ENCODE data around the gene HPS3.
"Not testable (repeated sequence)": the region's sequence is repeated elsewhere in the genome, so short reads cannot be mapped to it uniquely, and the experiment has no call there.

HPS3 gene

GRCh38 chr3:149129326-149130205 is at the start of gene HPS3:
TSS of gene HPS3 (plus strand) at chr3:149129638. CDS start at chr3:149129724, 86 bp downstream.
- peak; percentile 16 for DNase-seq

GRCh38 chr3:149080011-149080698 is 49.3 kb upstream of the HPS3 start:
- no peak for DNase-seq

- DNase-seq, result no peak
Measured at GRCh38 chr3:149080699-149081091, 48.7 kb upstream of the HPS3 start.

GRCh38 chr3:149081772-149082171 is 47.7 kb upstream of the HPS3 start:
- no peak for DNase-seq

GRCh38 chr3:149085828-149086231 is 43.6 kb upstream of the HPS3 start:
- DNase-seq, result no peak

- peak; percentile 16 for DNase-seq
Measured at GRCh38 chr3:149086232-149086988, 43.0 kb upstream of the HPS3 start, which contains the start of gene HLTF. TSS of gene HLTF (minus strand) at chr3:149086533. CDS start at chr3:149086336, 197 bp downstream.

- DNase-seq, result no peak
Measured at GRCh38 chr3:149087208-149087607, 42.2 kb upstream of the HPS3 start.

DNA sequence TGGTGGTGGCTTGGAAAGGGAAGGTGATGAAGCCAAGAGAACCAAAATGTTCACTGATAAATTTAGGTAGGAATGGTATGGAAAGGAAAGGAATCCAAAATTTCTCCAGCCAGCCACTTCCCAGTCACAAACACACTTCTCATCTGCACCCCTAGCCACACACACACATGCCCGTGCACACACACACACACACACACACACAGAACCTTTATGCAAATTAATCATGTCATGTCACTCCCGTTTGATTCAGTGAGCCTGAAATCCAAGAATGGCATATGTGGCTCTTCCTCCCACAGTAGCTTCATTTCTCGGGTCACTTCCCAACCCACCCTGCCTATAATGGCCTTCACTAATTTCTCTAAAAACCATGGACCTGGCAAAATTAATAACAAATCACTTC is 40.0 kb upstream of the HPS3 start:
- no peak for DNase-seq

DNA sequence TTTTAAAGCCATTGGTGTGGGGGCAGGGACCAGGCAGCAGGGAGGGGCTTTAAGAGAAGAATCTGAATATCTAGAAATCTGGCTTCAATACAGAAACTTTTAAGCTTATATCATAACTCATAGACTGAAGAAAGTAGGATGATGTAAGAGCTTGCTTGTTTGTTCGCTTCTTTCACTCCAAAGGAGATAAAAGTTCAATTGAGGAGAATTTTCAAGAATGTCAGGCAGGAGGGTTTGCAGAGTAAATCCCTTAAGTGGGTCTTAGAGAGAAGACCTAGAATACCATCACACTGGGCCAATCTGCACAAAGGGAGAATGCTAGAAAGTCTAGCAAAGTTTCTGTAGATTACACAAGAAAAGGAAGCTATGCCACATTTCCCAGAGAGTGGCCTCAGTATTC is 39.0 kb upstream of the HPS3 start:
- no peak for DNase-seq

- no peak for DNase-seq
Measured at GRCh38 chr3:149090907-149091306, 38.5 kb upstream of the HPS3 start.

DNA sequence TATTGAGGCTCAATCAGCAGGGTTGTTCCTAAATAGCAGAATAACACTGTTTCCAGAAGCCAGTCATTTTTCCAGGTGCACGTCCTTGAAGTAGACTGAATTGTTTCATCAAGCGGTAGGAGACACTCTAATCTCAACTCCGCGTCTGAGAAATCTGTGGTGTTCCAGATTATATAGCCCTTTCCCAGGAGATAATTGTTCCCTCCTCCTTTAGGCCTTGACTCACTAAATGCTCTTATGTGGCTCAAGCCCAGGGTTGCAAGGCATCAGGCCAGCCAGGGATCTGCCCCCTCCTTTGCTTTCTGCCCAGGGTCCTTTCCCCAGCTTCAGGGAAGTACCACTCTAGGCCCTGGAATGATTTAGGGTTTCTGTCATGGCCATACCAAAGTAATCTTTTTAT is 37.5 kb upstream of the HPS3 start:
- no peak for DNase-seq

- no peak for DNase-seq
Measured at GRCh38 chr3:149095487-149095886, 34.0 kb upstream of the HPS3 start.

GRCh38 chr3:149097987-149098386 is 31.5 kb upstream of the HPS3 start:
- not testable (repeated sequence) for DNase-seq

GRCh38 chr3:149101154-149101553 is 28.3 kb upstream of the HPS3 start:
- DNase-seq, result no peak

DNA sequence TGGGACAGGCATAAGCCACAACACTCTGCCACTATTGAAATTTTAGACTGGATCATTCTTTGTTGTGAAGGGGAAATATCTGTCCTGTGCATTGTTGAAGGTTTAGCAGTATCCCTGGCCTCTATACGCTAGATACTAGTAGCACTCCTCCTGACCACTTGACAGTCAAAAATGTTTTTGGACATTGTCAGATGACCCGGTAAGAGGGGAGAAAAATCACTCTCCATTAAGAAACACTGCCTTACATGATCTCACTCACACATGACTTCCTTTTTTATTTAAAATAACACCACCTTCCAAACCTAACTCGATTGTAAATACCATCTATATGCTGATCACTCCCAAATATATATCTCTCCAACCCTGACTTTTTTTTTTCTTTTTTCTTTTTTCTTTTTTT is 27.8 kb upstream of the HPS3 start:
- no peak for DNase-seq

DNA sequence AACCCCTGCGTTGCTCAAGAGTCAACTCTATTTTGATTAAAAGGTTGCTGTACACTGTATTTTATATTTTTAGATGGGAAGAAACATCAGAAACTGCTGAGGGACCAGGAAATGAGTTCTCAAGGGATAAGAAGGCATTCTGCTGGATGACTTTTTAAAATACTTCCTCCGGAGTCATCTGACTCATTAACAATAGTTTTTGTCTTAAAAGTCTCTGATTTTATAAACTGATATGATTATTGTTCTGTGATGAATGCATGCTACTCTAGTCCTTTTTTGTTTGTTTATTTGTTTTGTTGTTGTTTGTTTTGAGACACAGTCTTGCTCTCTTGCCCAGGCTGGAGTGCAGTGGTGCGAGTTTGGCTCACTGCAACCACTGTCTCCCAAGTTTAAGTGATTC is 25.0 kb upstream of the HPS3 start:
- DNase-seq, result no peak

DNA sequence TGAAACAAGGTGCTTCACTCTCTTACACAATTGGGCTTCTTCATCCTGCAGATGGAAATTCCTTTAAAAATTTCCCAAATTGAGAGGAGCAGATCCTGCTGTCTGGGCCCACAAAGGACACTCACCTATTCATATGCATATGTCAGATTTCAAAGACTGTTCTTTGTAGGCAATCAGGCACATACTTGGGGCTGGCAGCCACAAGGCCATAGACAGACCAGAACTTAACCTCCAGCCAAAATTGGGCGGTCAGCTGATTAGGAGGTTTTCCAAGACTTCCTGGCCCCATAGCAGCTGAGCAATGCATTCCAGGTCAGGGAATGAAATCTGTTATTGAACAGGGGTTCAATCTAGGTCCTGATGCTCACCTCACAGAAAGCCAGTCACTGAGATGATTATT is 15.0 kb upstream of the HPS3 start:
- no peak for DNase-seq

GRCh38 chr3:149115114-149115513 is 14.3 kb upstream of the HPS3 start:
- DNase-seq, result no peak

- DNase-seq, result no peak
Measured at GRCh38 chr3:149118724-149119123, 10.7 kb upstream of the HPS3 start.

- DNase-seq, result no peak
Measured at GRCh38 chr3:149119466-149119865, 10.0 kb upstream of the HPS3 start.

GRCh38 chr3:149120051-149120972 is 9.1 kb upstream of the HPS3 start:
- DNase-seq, result no peak

Data from cortex of kidney (tissue), 1 donor.